T-helper 1 cell treated with Interleukin-12 subunit alpha and Interleukin-12 subunit beta and Interleukin-4 antibody, amounts not matched to agents 30 μg/mL and 1 μg/mL, for 36 hours (primary cell): ENCODE data around the gene ZC3H8.
"Not testable (repeated sequence)": the region's sequence is repeated elsewhere in the genome, so short reads cannot be mapped to it uniquely, and the experiment has no call there.

Source experiments
- H3K27ac Mint-ChIP-seq: one replicate; pipeline ENCODE4 v1.8.0; 2021; ENCODE audit warnings: mild to moderate bottlenecking, mixed read lengths
- H3K27me3 Mint-ChIP-seq: one replicate; pipeline ENCODE4 v1.8.0; 2021; ENCODE audit warnings: low read depth, mixed read lengths
- H3K36me3 Mint-ChIP-seq: one replicate; pipeline ENCODE4 v1.8.0; 2021; ENCODE audit warnings: low read depth, mixed read lengths
- H3K4me1 Mint-ChIP-seq: one replicate; pipeline ENCODE4 v1.8.0; 2021; ENCODE audit warnings: low read depth, mixed read lengths
- H3K4me3 Mint-ChIP-seq: one replicate; pipeline ENCODE4 v1.8.0; 2021; ENCODE audit warnings: mild to moderate bottlenecking, moderate library complexity, mixed read lengths
- H3K9me3 Mint-ChIP-seq: one replicate; pipeline ENCODE4 v1.8.0; 2021; ENCODE audit warnings: mixed read lengths

Gene ZC3H8

GRCh38 chr2:112243233-112243632 lies 11.6 kb downstream of the ZC3H8 start:
- no peaks in the 10 kb centered on the region for H3K9me3 Mint-ChIP-seq
- no peaks in the 10 kb centered on the region for H3K27me3 Mint-ChIP-seq
- H3K27ac Mint-ChIP-seq, result no peak overlapping the region
- no peak overlapping the region for H3K4me3 Mint-ChIP-seq
- peaks cover 14% of the 10 kb centered on the region for H3K4me1 Mint-ChIP-seq
- peaks cover 29% of the 10 kb centered on the region for H3K36me3 Mint-ChIP-seq

GRCh38 chr2:112242384-112242783 lies 12.5 kb downstream of the ZC3H8 start:
- H3K27ac Mint-ChIP-seq, result no peak overlapping the region
- peaks cover 14% of the 10 kb centered on the region for H3K4me1 Mint-ChIP-seq
- H3K9me3 Mint-ChIP-seq, result no peaks in the 10 kb centered on the region
- no peak overlapping the region for H3K4me3 Mint-ChIP-seq
- H3K36me3 Mint-ChIP-seq, result peaks cover 23% of the 10 kb centered on the region
- H3K27me3 Mint-ChIP-seq, result no peaks in the 10 kb centered on the region

GRCh38 chr2:112239862-112240261 lies 15.0 kb downstream of the ZC3H8 start:
- no peaks in the 10 kb centered on the region for H3K27me3 Mint-ChIP-seq
- peaks cover 23% of the 10 kb centered on the region for H3K36me3 Mint-ChIP-seq
- H3K9me3 Mint-ChIP-seq, result no peaks in the 10 kb centered on the region
- no peak overlapping the region for H3K27ac Mint-ChIP-seq
- H3K4me3 Mint-ChIP-seq, result no peak overlapping the region
- H3K4me1 Mint-ChIP-seq, result peaks cover 9% of the 10 kb centered on the region

DNA sequence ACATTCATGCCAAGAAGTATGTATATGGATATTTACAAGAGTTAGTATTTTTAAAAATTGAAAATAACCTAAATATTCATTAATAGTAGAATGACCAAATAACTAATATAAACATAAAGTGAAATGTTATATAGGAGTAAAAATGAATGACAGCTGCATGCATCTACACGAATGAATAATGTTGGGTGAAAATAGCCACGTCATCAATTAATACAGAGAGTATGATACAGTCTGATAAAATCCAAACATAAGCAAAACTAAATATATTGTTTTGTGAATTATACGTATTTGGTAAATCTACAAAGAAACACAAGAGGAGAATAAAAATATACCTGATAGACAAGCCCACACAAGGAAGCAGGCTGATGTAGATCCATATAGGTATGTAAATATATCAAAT lies 24.5 kb downstream of the ZC3H8 start:
- no peak overlapping the region for H3K4me3 Mint-ChIP-seq
- peaks cover 2% of the 10 kb centered on the region for H3K4me1 Mint-ChIP-seq
- peaks cover 31% of the 10 kb centered on the region for H3K36me3 Mint-ChIP-seq
- H3K27me3 Mint-ChIP-seq, result no peaks in the 10 kb centered on the region
- H3K27ac Mint-ChIP-seq, result no peak overlapping the region
- no peaks in the 10 kb centered on the region for H3K9me3 Mint-ChIP-seq

GRCh38 chr2:112229348-112229747 lies 25.5 kb downstream of the ZC3H8 start:
- Mint-ChIP-seq H3K36me3 (peaks cover 37% of the 10 kb centered on the region), H3K27me3 (no peaks in the 10 kb centered on the region), H3K4me1 (peaks cover 2% of the 10 kb centered on the region), H3K4me3 (no peak overlapping the region), H3K9me3 (no peaks in the 10 kb centered on the region), H3K27ac (no peak overlapping the region)

DNA sequence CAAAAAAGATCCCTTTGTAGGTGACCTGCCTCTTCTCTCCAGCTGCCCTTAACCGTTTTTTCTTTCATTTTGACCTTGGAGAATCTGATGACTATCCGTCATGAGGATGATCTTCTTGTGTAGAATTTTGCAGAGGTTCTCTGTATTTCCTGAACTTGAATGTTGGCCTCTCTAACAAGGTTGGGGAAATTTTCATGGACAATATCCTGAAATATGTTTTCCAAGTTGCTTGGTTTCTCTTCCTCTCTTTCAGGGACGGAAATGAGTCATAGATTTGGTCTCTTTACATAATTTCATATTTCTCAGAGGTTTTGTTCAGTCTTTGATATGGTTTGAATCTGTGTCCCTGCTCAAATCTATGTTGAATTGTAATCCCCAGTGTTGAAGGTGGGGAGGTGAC lies 34.0 kb downstream of the ZC3H8 start:
- peaks cover 38% of the 10 kb centered on the region for H3K36me3 Mint-ChIP-seq
- no peak overlapping the region for H3K4me3 Mint-ChIP-seq
- peaks cover 22% of the 10 kb centered on the region for H3K9me3 Mint-ChIP-seq
- H3K27me3 Mint-ChIP-seq, result no peaks in the 10 kb centered on the region
- H3K4me1 Mint-ChIP-seq, result peaks cover 3% of the 10 kb centered on the region
- no peak overlapping the region for H3K27ac Mint-ChIP-seq

DNA sequence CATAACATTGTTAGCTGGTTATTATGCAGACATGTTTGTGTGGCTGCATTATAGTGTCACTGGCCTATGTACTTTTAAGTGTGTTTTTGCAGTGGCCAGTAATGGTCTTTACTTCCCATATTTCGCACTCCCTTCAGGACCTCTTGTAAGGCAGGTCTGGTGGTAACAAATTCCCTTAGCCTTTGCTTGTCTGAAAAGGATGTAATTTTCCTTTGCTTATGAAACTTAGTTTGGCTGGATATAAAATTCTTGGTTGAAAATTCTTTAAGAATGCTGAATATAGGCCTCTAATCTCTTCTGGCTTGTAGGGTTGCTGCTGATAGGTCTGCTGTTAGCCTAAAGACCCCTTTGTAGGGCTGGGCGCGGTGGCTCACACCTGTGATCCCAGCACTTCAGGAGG lies 34.7 kb downstream of the ZC3H8 start:
- peaks cover 3% of the 10 kb centered on the region for H3K4me1 Mint-ChIP-seq
- peaks cover 22% of the 10 kb centered on the region for H3K9me3 Mint-ChIP-seq
- H3K4me3 Mint-ChIP-seq, result no peak overlapping the region
- H3K27me3 Mint-ChIP-seq, result no peaks in the 10 kb centered on the region
- no peak overlapping the region for H3K27ac Mint-ChIP-seq
- H3K36me3 Mint-ChIP-seq, result peaks cover 38% of the 10 kb centered on the region

DNA sequence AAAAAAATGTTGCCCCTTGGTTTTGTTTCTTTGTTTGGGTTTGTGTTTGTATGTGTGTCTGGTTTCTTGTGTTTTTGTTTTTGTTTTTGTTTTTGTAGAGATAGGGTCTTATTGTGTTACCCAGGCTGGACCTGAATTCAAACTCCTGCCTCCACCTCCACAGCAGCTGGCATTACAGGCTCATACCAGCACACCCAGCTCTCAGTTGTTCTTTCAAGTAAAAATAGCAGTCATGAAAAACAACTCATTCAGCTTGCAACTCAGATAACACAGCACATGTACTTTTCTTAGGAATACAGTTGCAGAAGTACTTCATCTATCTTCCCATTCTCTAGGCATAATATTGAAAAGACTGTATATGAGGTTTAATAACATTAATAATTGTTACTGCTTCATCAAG lies 37.0 kb downstream of the ZC3H8 start:
- Mint-ChIP-seq H3K27me3 (no peaks in the 10 kb centered on the region), H3K9me3 (peaks cover 22% of the 10 kb centered on the region)

DNA sequence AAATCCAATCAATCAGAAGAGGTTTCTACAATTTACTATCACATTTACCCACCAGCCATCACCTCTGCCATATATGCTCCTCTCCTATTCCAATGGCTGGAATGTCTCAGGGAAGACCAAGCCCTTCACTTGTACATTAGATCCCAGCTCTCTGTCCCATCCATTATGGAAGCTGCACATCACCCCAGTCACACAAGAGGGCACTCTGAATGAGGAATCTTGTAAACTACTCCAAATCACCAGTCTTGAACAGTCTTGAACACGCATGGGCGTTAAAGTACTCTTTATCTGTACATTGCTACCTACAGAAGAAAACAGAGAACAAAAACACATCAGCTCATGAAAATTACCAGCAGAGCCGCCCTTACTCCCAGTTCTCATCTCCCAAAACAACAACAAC lies 38.7 kb downstream of the ZC3H8 start:
- Mint-ChIP-seq H3K27me3 (no peaks in the 10 kb centered on the region), H3K36me3 (peaks cover 28% of the 10 kb centered on the region), H3K9me3 (peaks cover 10% of the 10 kb centered on the region), H3K4me1 (no peaks in the 10 kb centered on the region), H3K4me3 (no peak overlapping the region), H3K27ac (no peak overlapping the region)

More for the DNA sequence above, 37.0 kb downstream of the ZC3H8 start:
- peaks cover 37% of the 10 kb centered on the region for H3K36me3 Mint-ChIP-seq
- no peak overlapping the region for H3K4me3 Mint-ChIP-seq
- peaks cover 3% of the 10 kb centered on the region for H3K4me1 Mint-ChIP-seq
- H3K27ac Mint-ChIP-seq, result no peak overlapping the region

- H3K9me3 Mint-ChIP-seq, result peaks cover 31% of the 10 kb centered on the region
- H3K4me1 Mint-ChIP-seq, H3K27ac Mint-ChIP-seq, H3K27me3 Mint-ChIP-seq, H3K4me3 Mint-ChIP-seq: not testable (repeated sequence)
- H3K36me3 Mint-ChIP-seq, result peaks cover 38% of the 10 kb centered on the region
Observed at GRCh38 chr2:112207905-112208304, 46.9 kb downstream of the ZC3H8 start.

- Mint-ChIP-seq H3K27me3 (peaks cover 6% of the 10 kb centered on the region), H3K27ac (no peak overlapping the region), H3K9me3 (peaks cover 37% of the 10 kb centered on the region), H3K36me3 (peaks cover 40% of the 10 kb centered on the region), H3K4me3 (no peak overlapping the region), H3K4me1 (peaks cover 2% of the 10 kb centered on the region)
Observed at GRCh38 chr2:112204411-112204810, 50.4 kb downstream of the ZC3H8 start.

GRCh38 chr2:112201696-112202430 lies 53.0 kb downstream of the ZC3H8 start:
- H3K27me3 Mint-ChIP-seq, result peaks cover 6% of the 10 kb centered on the region
- H3K4me1 Mint-ChIP-seq, result peaks cover 2% of the 10 kb centered on the region
- H3K9me3 Mint-ChIP-seq, result peaks cover 37% of the 10 kb centered on the region
- no peak overlapping the region for H3K27ac Mint-ChIP-seq
- H3K36me3 Mint-ChIP-seq, result peaks cover 37% of the 10 kb centered on the region
- H3K4me3 Mint-ChIP-seq, result no peak overlapping the region

DNA sequence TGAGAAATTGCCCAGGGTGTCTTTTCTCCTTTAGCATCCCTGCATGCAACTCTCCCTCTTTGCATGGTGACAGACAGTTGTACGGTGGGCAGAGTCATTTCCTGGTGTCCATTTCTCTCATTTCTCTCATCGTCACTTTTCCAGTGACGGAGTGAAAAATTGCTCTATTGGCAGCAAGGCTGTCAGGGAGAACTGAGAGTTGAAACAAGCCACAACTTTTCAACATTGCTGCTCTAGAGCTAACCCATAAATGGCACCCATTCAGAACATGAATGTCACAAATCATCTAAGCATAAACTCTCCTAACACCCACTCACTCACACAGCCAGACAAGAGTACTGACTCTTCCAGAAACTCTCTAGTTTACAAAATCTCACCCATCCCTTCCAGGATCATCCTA lies 55.7 kb downstream of the ZC3H8 start:
- H3K27ac Mint-ChIP-seq, result no peak overlapping the region
- H3K4me1 Mint-ChIP-seq, result peaks cover 21% of the 10 kb centered on the region

GRCh38 chr2:112198780-112199179 lies 56.1 kb downstream of the ZC3H8 start:
- Mint-ChIP-seq H3K36me3 (peaks cover 31% of the 10 kb centered on the region), H3K9me3 (peaks cover 15% of the 10 kb centered on the region), H3K27ac (no peak overlapping the region), H3K4me1 (peaks cover 24% of the 10 kb centered on the region), H3K27me3 (no peaks in the 10 kb centered on the region), H3K4me3 (no peak overlapping the region)

More for the DNA sequence above, 55.7 kb downstream of the ZC3H8 start:
- H3K4me3 Mint-ChIP-seq, result no peak overlapping the region
- no peaks in the 10 kb centered on the region for H3K27me3 Mint-ChIP-seq
- peaks cover 32% of the 10 kb centered on the region for H3K36me3 Mint-ChIP-seq
- H3K9me3 Mint-ChIP-seq, result peaks cover 17% of the 10 kb centered on the region

DNA sequence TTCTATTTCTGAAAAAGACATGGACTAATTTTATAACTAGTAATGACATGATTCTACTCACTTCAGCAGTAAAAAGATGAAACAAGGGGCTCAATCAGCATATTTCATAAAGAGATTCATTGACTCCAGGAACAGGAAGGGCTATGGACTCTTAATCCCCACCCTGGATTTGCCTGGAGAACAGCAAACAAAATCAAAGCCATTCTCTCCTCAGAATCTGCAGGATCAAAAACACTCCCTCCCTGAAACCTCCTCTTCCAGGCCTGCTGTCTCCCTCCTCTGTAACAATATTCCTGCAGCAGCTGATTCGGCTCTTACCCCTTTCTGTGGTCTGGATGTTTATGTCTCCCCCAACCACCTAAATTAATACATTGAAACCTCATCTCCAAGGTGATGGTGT lies 57.0 kb downstream of the ZC3H8 start:
- Mint-ChIP-seq H3K4me3 (no peak overlapping the region), H3K27ac (no peak overlapping the region), H3K9me3 (peaks cover 6% of the 10 kb centered on the region), H3K36me3 (peaks cover 23% of the 10 kb centered on the region), H3K27me3 (no peaks in the 10 kb centered on the region), H3K4me1 (peaks cover 28% of the 10 kb centered on the region)
